ENCODE data around the gene OR6C65. TPM values are rescaled to one million over a fixed set of nuclear protein-coding genes. Genes with fewer than 3 reads are reported as not detected.

OR6C65 gene
- not detected in 2 replicates for total RNA-seq

GRCh38 chr12:55400229-55400628 is at the start of gene OR6C65:
TSS of gene OR6C65 (plus strand) at chr12:55400529. CDS start at chr12:55400529, 0 bp downstream.

GRCh38 chr12:55362675-55363074 is 37.7 kb upstream of the OR6C65 start, which contains the start of gene OR6C75:
TSS of gene OR6C75 (plus strand) at chr12:55362975. CDS start at chr12:55365111, 2,136 bp downstream.

GRCh38 chr12:55425954-55426353 is 25.6 kb downstream of the OR6C65 start, which contains the start of gene OR6C76:
TSS of gene OR6C76 (plus strand) at chr12:55426254. CDS start at chr12:55426254, 0 bp downstream.

GRCh38 chr12:55443776-55444175 is 43.4 kb downstream of the OR6C65 start, which contains the start of gene OR6C2:
TSS of gene OR6C2 (plus strand) at chr12:55444076. CDS start at chr12:55452214, 8,138 bp downstream.

Other genes starting within 250 kb of the OR6C65 start
- not detected in 2 replicates for gene OR10A7, start 179.5 kb upstream of the OR6C65 start, total RNA-seq
- gene OR6C74, start 155.9 kb upstream of the OR6C65 start, total RNA-seq = not detected in 2 replicates
- gene OR6C6, start 104.0 kb upstream of the OR6C65 start, total RNA-seq = not detected in 2 replicates
- not detected in 2 replicates for gene OR6C1, start 86.2 kb upstream of the OR6C65 start, total RNA-seq
- not detected in 2 replicates for gene OR6C3, start 69.8 kb upstream of the OR6C65 start, total RNA-seq
- not detected in 2 replicates for gene OR6C75, start 37.6 kb upstream of the OR6C65 start, total RNA-seq
- gene OR6C76, start 25.7 kb downstream of the OR6C65 start, total RNA-seq = not detected in 2 replicates
- not detected in 2 replicates for gene OR6C2, start 43.5 kb downstream of the OR6C65 start, total RNA-seq
- not detected in 2 replicates for gene OR6C70, start 69.6 kb downstream of the OR6C65 start, total RNA-seq
- not detected in 2 replicates for gene OR6C68, start 91.8 kb downstream of the OR6C65 start, total RNA-seq
- gene OR6C4, start 149.1 kb downstream of the OR6C65 start, total RNA-seq = not detected in 2 replicates
- not detected in 2 replicates for gene OR2AP1, start 171.9 kb downstream of the OR6C65 start, total RNA-seq
- gene OR10P1, start 236.4 kb downstream of the OR6C65 start, total RNA-seq = not detected in 2 replicates

Measured in vein endothelial cell (primary cell).